Prostate gland (tissue), 2 donors: Measurements from ENCODE around the gene MTAP.

Experiments used
- CTCF ChIP-seq, 4 experiments: fragments of 200-600 bp in 2 of 4; fragments of 450-650 bp in 2 of 4; sonication (generic) in 2 of 4; IDR thresholded peaks; 1 replicate in 3 of 4; 2 replicates in 1 of 4; pipeline ENCODE4 v1.5.1; 2016 to 2019; ENCODE audit warnings: antibody characterized with exemption in 4 of 4, mild to moderate bottlenecking in 2 of 4, moderate library complexity in 2 of 4
- POLR2AphosphoS5 ChIP-seq: sonication (generic); formaldehyde crosslinking; IDR thresholded peaks from one replicate; pipeline ENCODE4 v1.6.1; 2017; ENCODE audit warnings: antibody characterized with exemption

- TF ChIP-seq CTCF (IDR thresholded peaks at IDR 0.05) (no peak), POLR2AphosphoS5 (no peak)
These were observed 167.7 kb downstream of the MTAP start for GRCh38 chr9:21969951-21970799.
